OCI-LY3 (cell line): ENCODE data around the gene ATP7A.

Experiments used
- CTCF ChIP-seq: fragments of 200-600, 300-600 bp; sonication (generic); IDR thresholded peaks from 2 replicates; pipeline ENCODE4 v1.5.1; 2014; ENCODE audit warnings: antibody characterized with exemption, low read length, low read depth
- EZH2phosphoT487 ChIP-seq: fragments of 200-600 bp; shearing (Covaris generic); IDR thresholded peaks from 2 replicates; pipeline ENCODE4 v1.6.1; 2018; ENCODE audit warnings: antibody characterized with exemption, mixed run types, low read depth

GRCh38 chrX:78071331-78071730, 160.8 kb downstream of the ATP7A start:
- no peak for TF ChIP-seq CTCF
- no peak for TF ChIP-seq EZH2phosphoT487
